GM19438 (cell line): ENCODE results near the gene TFAP2E.

Source experiments
- ATAC-seq: cut with Tn5 transposase; IDR thresholded peaks from one replicate; pipeline ENCODE4 v1.9.1; 2021; ENCODE audit warnings: low read depth; ENCODE audit not compliant: unreplicated experiment

Gene TFAP2E

GRCh38 chr1:35637401-35637809, 64.3 kb downstream of the TFAP2E start:
- ATAC-seq: no peak

- no peak for ATAC-seq
Observed at GRCh38 chr1:35640380-35641232, 67.5 kb downstream of the TFAP2E start.

- peak; percentile 67 for ATAC-seq
Observed at GRCh38 chr1:35641233-35641866, 68.2 kb downstream of the TFAP2E start, which contains the start of gene PSMB2. Gene PSMB2 (minus strand): TSS chr1:35641526. CDS start chr1:35641432, 94 bp downstream.

GRCh38 chr1:35642471-35642955, 69.4 kb downstream of the TFAP2E start:
- ATAC-seq: no peak

GRCh38 chr1:35644204-35644603, 71.1 kb downstream of the TFAP2E start:
- no peak for ATAC-seq
